DND-41 (cell line): ENCODE results near the gene SLC35E3.
"Not testable (repeated sequence)": the region's sequence is repeated elsewhere in the genome, so short reads cannot be mapped to it uniquely, and the experiment has no call there.

Experiments used
- ATAC-seq: fragments of 200-7000 bp; cut with Tn5 transposase; 3 replicates; pipeline ENCODE4 v1.9.1; 2021; ENCODE audit warnings: low read depth; ENCODE audit not compliant: insufficient read depth
- DNase-seq: peaks from one replicate; pipeline ENCODE4 v3.0.0-alpha.2; 2020
- H2AFZ ChIP-seq: 2 replicates; pipeline ENCODE4 v1.6.0; 2012; ENCODE audit warnings: low read depth, low read length
- H3K27ac ChIP-seq: 2 replicates; pipeline ENCODE4 v1.5.1; 2012; ENCODE audit warnings: low read length, inconsistent platforms
- H3K27me3 ChIP-seq: fragments of 200-600 bp; sonication (generic); 2 replicates; pipeline ENCODE4 v1.6.0; 2012; ENCODE audit warnings: low read length, mild to moderate bottlenecking, inconsistent platforms; ENCODE audit not compliant: insufficient read depth, poor library complexity
- H3K36me3 ChIP-seq: 2 replicates; pipeline ENCODE4 v1.5.1; 2012; ENCODE audit warnings: low read length, inconsistent platforms; ENCODE audit not compliant: insufficient read depth
- H3K4me1 ChIP-seq: 2 replicates; pipeline ENCODE4 v1.5.1; 2012; ENCODE audit warnings: mild to moderate bottlenecking, low read length; ENCODE audit not compliant: insufficient read depth
- H3K4me2 ChIP-seq: 2 replicates; pipeline ENCODE4 v1.6.0; 2012; ENCODE audit warnings: mild to moderate bottlenecking, moderate library complexity, low read length, inconsistent platforms; ENCODE audit not compliant: insufficient read depth
- H3K4me3 ChIP-seq, 2 experiments: fragments of 200-600 bp in 1 of 2; shearing (Covaris generic) in 1 of 2; 2 replicates each; pipeline ENCODE4 v1.5.1; 2012 to 2016; ENCODE audit warnings: inconsistent platforms in 2 of 2, low read length in 2 of 2, mild to moderate bottlenecking in 2 of 2, low read depth in 1 of 2, moderate library complexity in 1 of 2
- H3K79me2 ChIP-seq: 2 replicates; pipeline ENCODE4 v1.6.0; 2012; ENCODE audit warnings: low read length, inconsistent platforms; ENCODE audit not compliant: insufficient read depth
- H3K9ac ChIP-seq: 2 replicates; pipeline ENCODE4 v1.6.0; 2012; ENCODE audit warnings: low read depth, mild to moderate bottlenecking, inconsistent platforms, low read length, moderate library complexity
- H3K9me3 ChIP-seq: 2 replicates; pipeline ENCODE4 v1.5.1; 2012; ENCODE audit warnings: low read length, moderate library complexity, mild to moderate bottlenecking, inconsistent platforms; ENCODE audit not compliant: insufficient read depth, severe bottlenecking
- H4K20me1 ChIP-seq: 2 replicates; pipeline ENCODE4 v1.6.0; 2012; ENCODE audit warnings: low read length; ENCODE audit not compliant: insufficient read depth
- CTCF ChIP-seq: IDR thresholded peaks from 2 replicates; pipeline ENCODE4 v1.5.1; 2012; ENCODE audit warnings: borderline replicate concordance, low read length, moderate library complexity, mild to moderate bottlenecking; ENCODE audit not compliant: poor library complexity, severe bottlenecking; ENCODE audit errors: extremely low read depth
- EZH2 ChIP-seq: IDR thresholded peaks from 3 replicates; pipeline ENCODE4 v1.6.1; 2012; ENCODE audit warnings: borderline replicate concordance, low read depth, mild to moderate bottlenecking, moderate library complexity, low read length, inconsistent platforms; ENCODE audit not compliant: severe bottlenecking

SLC35E3 gene

GRCh38 chr12:68806488-68807237 lies 60.7 kb downstream of the SLC35E3 start:
- H3K9me3 ChIP-seq, result no peaks in the 10 kb centered on the region
- H3K9ac ChIP-seq, result peak overlapping the region; percentile 99
- H2AFZ ChIP-seq, result peak overlapping the region; percentile 93
- ATAC-seq (no peak), DNase-seq (no peak)
- TF ChIP-seq EZH2, result no peak
- TF ChIP-seq CTCF, result no peak
- peaks cover 5% of the 10 kb centered on the region; the same call in 1 of the 2 replicates for H4K20me1 ChIP-seq
- peaks cover 23% of the 10 kb centered on the region for H3K36me3 ChIP-seq
- H3K79me2 ChIP-seq, result peaks cover 36% of the 10 kb centered on the region
- peak overlapping the region; percentile 80 for H3K4me2 ChIP-seq
- H3K4me3 ChIP-seq, result peak overlapping the region in 1 of 2 experiments; percentile 81; a peak in 2 of 4 replicates
- peaks cover 33% of the 10 kb centered on the region for H3K4me1 ChIP-seq
- peak overlapping the region; percentile 97 for H3K27ac ChIP-seq
- no peaks in the 10 kb centered on the region for H3K27me3 ChIP-seq

- peak overlapping the region; percentile 93 for H2AFZ ChIP-seq
- not testable (repeated sequence) for DNase-seq, ATAC-seq, H4K20me1 ChIP-seq, H3K27me3 ChIP-seq, H3K9me3 ChIP-seq
- peak overlapping the region; percentile 55 to 81; a peak in 3 of 4 replicates for H3K4me3 ChIP-seq
- peak overlapping the region; percentile 97 for H3K27ac ChIP-seq
- peak overlapping the region; percentile 80 for H3K4me2 ChIP-seq
- H3K9ac ChIP-seq, result peak overlapping the region; percentile 99
- peaks cover 38% of the 10 kb centered on the region for H3K4me1 ChIP-seq
- peaks cover 42% of the 10 kb centered on the region for H3K79me2 ChIP-seq
- peaks cover 26% of the 10 kb centered on the region for H3K36me3 ChIP-seq
Observed at GRCh38 chr12:68807274-68807575, 61.2 kb downstream of the SLC35E3 start.

- TF ChIP-seq EZH2 (no peak), CTCF (peak; percentile 75)
- H3K4me1 ChIP-seq, result peaks cover 43% of the 10 kb centered on the region
- H3K27me3 ChIP-seq, result no peaks in the 10 kb centered on the region
- peak within 1 kb of the TSS; percentile 99 for H3K9ac ChIP-seq
- H3K4me3 ChIP-seq, result peak within 1 kb of the TSS; percentile 62 to 81; a peak in 3 of 4 replicates
- H3K4me2 ChIP-seq, result peak within 1 kb of the TSS; percentile 80
- peak; percentile 86 for ATAC-seq
- peak; percentile 97 for DNase-seq
- peaks cover 31% of the 10 kb centered on the region for H3K36me3 ChIP-seq
- peak within 1 kb of the TSS; percentile 93 for H2AFZ ChIP-seq
- peaks cover 13% of the 10 kb centered on the region; the same call in 1 of the 2 replicates for H4K20me1 ChIP-seq
- peak within 1 kb of the TSS; percentile 97 for H3K27ac ChIP-seq
- peaks cover 48% of the 10 kb centered on the region for H3K79me2 ChIP-seq
- no peaks in the 10 kb centered on the region for H3K9me3 ChIP-seq
Observed at GRCh38 chr12:68807576-68808387, 61.8 kb downstream of the SLC35E3 start, which contains the start of gene MDM2. Gene MDM2 (plus strand): TSS chr12:68808177. CDS start chr12:68808478, 301 bp downstream.
